Mammary epithelial cell (primary cell): ENCODE measurements around the gene AP2A2.

ENCODE experiments used
- CTCF ChIP-seq, 2 donors: IDR thresholded peaks in 1 of 2; conservative IDR thresholded peaks in 1 of 2; 2 replicates each; pipeline ENCODE4 v1.5.1; 2011 to 2012; ENCODE audit warnings: inconsistent platforms in 2 of 2, low read length in 2 of 2, mild to moderate bottlenecking in 2 of 2, control low read depth in 1 of 2, low read depth in 1 of 2; ENCODE audit not compliant: insufficient read depth in 1 of 2; ENCODE audit errors: extremely low read depth in 1 of 2
- EZH2 ChIP-seq: IDR thresholded peaks from 2 replicates; pipeline ENCODE4 v1.6.1; 2012; ENCODE audit warnings: low read length, inconsistent platforms, borderline replicate concordance

- no peak for TF ChIP-seq CTCF (conservative IDR thresholded peaks at IDR 0.05 in 1 of 2, IDR thresholded peaks at IDR 0.05 in 1 of 2; ENCODE audit: extremely low read depth in 1 of 2, insufficient read depth in 1 of 2, low read depth in 1 of 2, low read length in 2 of 2)
- TF ChIP-seq EZH2, result no peak
These were observed 25.1 kb upstream of the AP2A2 start for GRCh38 chr11:900545-900944.
